Activated CD8-positive, alpha-beta T cell treated with anti-CD3 and anti-CD28 coated beads for 36 hours (primary cell): ENCODE measurements around the gene GABRG1. TPM values are rescaled to one million over a fixed set of nuclear protein-coding genes. Genes with fewer than 3 reads are reported as not detected.

Experiments
- ATAC-seq: fragments of 200-7000 bp; cut with Tn5 transposase; one replicate; pipeline ENCODE4 v1.10.0; 2021; ENCODE audit warnings: mild to moderate bottlenecking, moderate library complexity
- CTCF ChIA-PET: fragments of 350-600 bp; sonication (Branson Sonifier 250); formaldehyde crosslinking; loops from one replicate; lab custom pipeline; 2021; ENCODE audit warnings: antibody characterized with exemption; lab: Charles Lee
- POLR2A ChIA-PET: fragments of 350-600 bp; sonication (Branson Sonifier 250); formaldehyde crosslinking; loops from one replicate; lab custom pipeline; 2021; ENCODE audit warnings: antibody characterized with exemption; lab: Charles Lee
- DNase-seq: peaks from one replicate; pipeline ENCODE4 v3.0.0-alpha.2; 2020
- H3K27ac Mint-ChIP-seq: one replicate; pipeline ENCODE4 v1.8.0; 2021; ENCODE audit warnings: mild to moderate bottlenecking, mixed read lengths
- H3K27me3 Mint-ChIP-seq: one replicate; pipeline ENCODE4 v1.8.0; 2021; ENCODE audit warnings: mixed read lengths
- H3K36me3 Mint-ChIP-seq: one replicate; pipeline ENCODE4 v1.8.0; 2021; ENCODE audit warnings: low read depth, mixed read lengths
- H3K4me1 Mint-ChIP-seq: one replicate; pipeline ENCODE4 v1.8.0; 2021; ENCODE audit warnings: low read depth, mixed read lengths
- H3K4me3 Mint-ChIP-seq: one replicate; pipeline ENCODE4 v1.8.0; 2021; ENCODE audit warnings: mild to moderate bottlenecking, moderate library complexity, mixed read lengths
- H3K9me3 Mint-ChIP-seq: one replicate; pipeline ENCODE4 v1.8.0; 2021; ENCODE audit warnings: mixed read lengths
- CTCF ChIP-seq: fragments of 200-600 bp; IDR thresholded peaks from one replicate; pipeline ENCODE4 v1.8.0; 2022; ENCODE audit warnings: antibody characterized with exemption, mild to moderate bottlenecking
- intact Hi-C: fragments of 100-400 bp; cut with micrococcal nuclease; formaldehyde crosslinking; loops from one replicate; pipeline ENCODE4 v1.10.0; 2022
- total RNA-seq, 2 experiments: library from RNA; stranded (reverse); gene quantifications; one replicate each; pipeline ENCODE4 v1.2.3, GENCODE V29; 2021

GABRG1 gene
- total RNA-seq, 2 experiments from 2014 or later, result not detected

GRCh38 chr4:45992728-45993127, 131.1 kb downstream of the GABRG1 start:
- POLR2A ChIA-PET, result no interaction called here
- H3K4me3 Mint-ChIP-seq, result no peak overlapping the region
- no peak overlapping the region for H3K27ac Mint-ChIP-seq
- no peaks in the 10 kb centered on the region for H3K4me1 Mint-ChIP-seq
- ATAC-seq (no peak), DNase-seq (no peak)
- no peaks in the 10 kb centered on the region for H3K27me3 Mint-ChIP-seq
- no peak for TF ChIP-seq CTCF
- H3K36me3 Mint-ChIP-seq, result no peaks in the 10 kb centered on the region
- CTCF ChIA-PET, result no interaction called here
- intact Hi-C loops, result no loop called here
- H3K9me3 Mint-ChIP-seq, result peaks cover 9% of the 10 kb centered on the region

GRCh38 chr4:45989775-45990174, 134.1 kb downstream of the GABRG1 start:
- ATAC-seq (no peak), DNase-seq (no peak)
- CTCF ChIA-PET, result no interaction called here
- Mint-ChIP-seq H3K27me3 (no peaks in the 10 kb centered on the region), H3K36me3 (no peaks in the 10 kb centered on the region), H3K4me1 (no peaks in the 10 kb centered on the region), H3K9me3 (peaks cover 7% of the 10 kb centered on the region), H3K4me3 (no peak overlapping the region), H3K27ac (no peak overlapping the region)
- POLR2A ChIA-PET, result no interaction called here
- intact Hi-C loops, result no loop called here
- TF ChIP-seq CTCF, result no peak

- no peak for TF ChIP-seq CTCF
- no peak for ATAC-seq
- no peaks in the 10 kb centered on the region for H3K4me1 Mint-ChIP-seq
- ChIA-PET CTCF (no interaction called here), POLR2A (no interaction called here)
- H3K4me3 Mint-ChIP-seq, result no peak overlapping the region
- no peaks in the 10 kb centered on the region for H3K27me3 Mint-ChIP-seq
- peaks cover 7% of the 10 kb centered on the region for H3K9me3 Mint-ChIP-seq
- intact Hi-C loops, result no loop called here
- no peaks in the 10 kb centered on the region for H3K36me3 Mint-ChIP-seq
- DNase-seq, result no peak
- H3K27ac Mint-ChIP-seq, result no peak overlapping the region
Observed at GRCh38 chr4:45987858-45988257, 136.0 kb downstream of the GABRG1 start.
